Keratinocyte (primary cell): Measurements from ENCODE around the gene MAP2K5. TPM values are rescaled to one million over a fixed set of nuclear protein-coding genes. Genes with fewer than 3 reads are reported as not detected.

Experiments used
- DNase-seq: peaks from one replicate; pipeline ENCODE4 v3.0.0-alpha.2; 2011; ENCODE audit warnings: low read depth, missing footprints, low spot score
- FAIRE-seq: peaks from 2 replicates; lab custom pipeline; 2011; peaks lifted over from hg19 to GRCh38; lab: Jason Lieb, UNC
- H2AFZ ChIP-seq: 2 replicates; pipeline ENCODE4 v1.6.0; 2012; ENCODE audit warnings: low read length, control low read depth, inconsistent platforms; ENCODE audit not compliant: control insufficient read depth
- H3K27ac ChIP-seq: 2 replicates; pipeline ENCODE4 v1.5.1; 2011; ENCODE audit warnings: low read length; ENCODE audit not compliant: control insufficient read depth, insufficient read depth
- H3K27me3 ChIP-seq: 3 replicates; pipeline ENCODE4 v1.6.0; 2011; ENCODE audit warnings: low read length; ENCODE audit not compliant: control insufficient read depth, insufficient read depth; ENCODE audit errors: extremely low read depth
- H3K36me3 ChIP-seq, 2 experiments: 2 replicates in 1 of 2; 3 replicates in 1 of 2; pipeline ENCODE4 v1.5.1; 2011; ENCODE audit warnings: low read length in 2 of 2, mild to moderate bottlenecking in 1 of 2; ENCODE audit not compliant: control insufficient read depth in 2 of 2, insufficient read depth in 2 of 2; ENCODE audit errors: extremely low read depth in 1 of 2
- H3K4me1 ChIP-seq: 3 replicates; pipeline ENCODE4 v1.5.1; 2011; ENCODE audit warnings: low read length; ENCODE audit not compliant: control insufficient read depth, insufficient read depth; ENCODE audit errors: extremely low read depth
- H3K4me2 ChIP-seq: 3 replicates; pipeline ENCODE4 v1.6.0; 2011; ENCODE audit warnings: low read depth, low read length; ENCODE audit not compliant: control insufficient read depth, insufficient read depth; ENCODE audit errors: extremely low read depth
- H3K4me3 ChIP-seq, 3 experiments: fragments of 200-600 bp in 1 of 3; sonication (generic) in 1 of 3; 2 replicates in 2 of 3; 3 replicates in 1 of 3; pipeline ENCODE4 v1.5.1; 2011 to 2016; ENCODE audit warnings: low read length in 3 of 3, mild to moderate bottlenecking in 3 of 3, control low read depth in 2 of 3, inconsistent platforms in 1 of 3, low read depth in 1 of 3, mixed read lengths in 1 of 3, mixed run types in 1 of 3, moderate library complexity in 1 of 3; ENCODE audit not compliant: control insufficient read depth in 2 of 3, insufficient read depth in 2 of 3; ENCODE audit errors: extremely low read depth in 1 of 3
- H3K79me2 ChIP-seq: 2 replicates; pipeline ENCODE4 v1.6.0; 2012; ENCODE audit warnings: low read length; ENCODE audit not compliant: control insufficient read depth, insufficient read depth
- H3K9ac ChIP-seq: 3 replicates; pipeline ENCODE4 v1.6.0; 2011; ENCODE audit warnings: low read length; ENCODE audit not compliant: control insufficient read depth, insufficient read depth; ENCODE audit errors: extremely low read depth
- H3K9me1 ChIP-seq: 3 replicates; pipeline ENCODE4 v1.6.0; 2011; ENCODE audit warnings: low read length; ENCODE audit not compliant: control insufficient read depth, insufficient read depth; ENCODE audit errors: extremely low read depth
- H3K9me3 ChIP-seq: 2 replicates; pipeline ENCODE4 v1.5.1; 2012; ENCODE audit warnings: low read depth, low read length; ENCODE audit not compliant: control insufficient read depth
- H4K20me1 ChIP-seq: 3 replicates; pipeline ENCODE4 v1.6.0; 2011; ENCODE audit warnings: low read length; ENCODE audit not compliant: control insufficient read depth, insufficient read depth; ENCODE audit errors: extremely low read depth
- EZH2 ChIP-seq: IDR thresholded peaks from one replicate; pipeline ENCODE4 v1.6.1; 2012; ENCODE audit warnings: inconsistent platforms, mild to moderate bottlenecking, low read length, moderate library complexity
- dilution Hi-C: fragments of 300-500 bp; cut with MboI; formaldehyde crosslinking; loops from one replicate; pipeline ENCODE4 v1.7.0; 2020; ENCODE audit warnings: low sequenced_read_pairs; ENCODE audit not compliant: extremely low pct_ligation_motif_present
- polyA minus RNA-seq, 3 experiments: library from RNA; depleted of rRNA, polyadenylated mRNA; stranded (reverse); fragments of >200 nt; gene quantifications; 1 replicate in 1 of 3; 2 replicates in 1 of 3; 3 replicates in 1 of 3; pipeline ENCODE4 v1.2.3, GENCODE V29; 2011
- polyA plus RNA-seq, 5 experiments: library from polyadenylated mRNA; depleted of rRNA in 3 of 5; stranded (reverse) in 3 of 5; stranded (forward) in 1 of 5; unstranded in 1 of 5; fragments of >200 nt; gene quantifications; 1 replicate in 1 of 5; 2 replicates in 3 of 5; 3 replicates in 1 of 5; pipeline versions ENCODE4 v1.2.1 to v1.2.3, GENCODE V29; 2011 to 2012; ENCODE audit warnings: missing spikeins in 2 of 5, low read depth in 1 of 5, low replicate concordance in 1 of 5
- TF ChIP-seq, protein P1 (sequence below), 3 experiments: IDR thresholded peaks in 1 of 3; conservative IDR thresholded peaks in 1 of 3; optimal IDR thresholded peaks in 1 of 3; 2 replicates in 2 of 3; 3 replicates in 1 of 3; pipeline versions ENCODE3 to v1.5.1; 2011; ENCODE audit warnings: low read length in 3 of 3, mild to moderate bottlenecking in 3 of 3, moderate library complexity in 2 of 3, control low read depth in 1 of 3, inconsistent platforms in 1 of 3; ENCODE audit not compliant: insufficient read depth in 2 of 3; ENCODE audit errors: extremely low read depth in 1 of 3

The MAP2K5 gene
- 1.8 to 5.2 TPM (median 3.6 TPM) in 3 replicates for polyA plus RNA-seq
- polyA plus RNA-seq (2011; ENCODE audit: low read depth) = 20.2 TPM
- polyA plus RNA-seq (2011; cell fraction: cytosol; rRNA removed) = 4.1 and 4.4 TPM in 2 replicates
- 6.5 and 7.9 TPM in 2 replicates for polyA plus RNA-seq (2011; cell fraction: nucleus; rRNA removed)
- 8.6 and 12.2 TPM in 2 replicates for polyA plus RNA-seq (2012; ENCODE audit: low replicate concordance)
- polyA minus RNA-seq = 4.0 to 7.9 TPM (median 4.4 TPM) in 3 replicates
- polyA minus RNA-seq (2011; cell fraction: cytosol; rRNA and poly(A)+ RNA removed) = 6.5 TPM
- polyA minus RNA-seq (2011; cell fraction: nucleus; rRNA and poly(A)+ RNA removed) = 7.8 and 11.6 TPM in 2 replicates

DNA sequence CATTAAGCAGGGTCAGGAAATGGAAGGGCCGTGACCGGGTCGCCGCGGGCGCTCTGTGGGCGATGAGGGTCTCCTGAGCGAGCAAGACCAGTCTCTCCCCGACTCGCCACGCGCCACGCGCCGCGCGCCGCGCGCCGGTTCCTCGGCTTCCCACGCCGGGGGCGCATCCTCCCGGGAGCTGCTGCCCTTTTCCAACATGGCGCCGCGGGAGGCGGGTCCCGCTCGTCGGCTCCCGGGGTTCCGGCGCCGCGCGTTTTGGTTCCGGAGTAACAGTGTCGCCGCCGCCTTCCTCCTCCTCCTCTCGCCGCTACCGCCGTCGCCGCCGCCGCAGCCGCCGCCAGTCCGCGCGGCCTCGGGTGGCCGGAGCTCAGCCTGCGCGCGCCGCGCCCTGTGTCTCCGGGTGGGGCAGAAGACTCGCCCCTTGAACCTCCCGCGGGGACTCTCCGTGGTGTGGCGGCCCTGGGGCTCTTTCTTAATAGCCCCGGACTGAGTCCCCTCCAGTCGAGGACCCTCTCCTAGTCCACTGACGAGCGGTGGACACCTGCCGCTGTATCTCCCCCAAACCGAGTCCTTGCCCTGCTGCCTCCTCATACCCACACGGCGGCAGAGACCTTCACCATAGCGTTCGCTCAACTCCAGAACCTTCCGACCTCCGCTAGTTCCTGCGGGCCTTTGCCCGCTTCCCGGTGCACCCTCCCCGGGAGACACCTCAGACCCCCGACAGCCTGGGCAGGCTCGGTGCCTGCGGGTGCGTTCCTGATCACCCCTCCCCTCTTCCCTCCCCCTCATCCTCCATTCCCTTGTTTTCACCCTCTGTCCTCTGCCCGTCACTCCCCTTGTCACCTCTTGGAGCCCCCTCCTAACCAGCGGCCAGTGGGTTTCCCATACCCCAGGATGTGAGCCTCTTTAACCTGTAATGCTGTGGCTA is at the start of gene MAP2K5:
TSS of gene MAP2K5 (plus strand) at position 284 of the 928 bp plus-strand sequence. CDS start at position 917, 633 bp downstream.
- Histone ChIP-seq H3K9me1 (peaks cover 2% of the 10 kb centered on the region), H3K79me2 (peaks cover 5% of the 10 kb centered on the region), H3K4me2 (peak within 1 kb of the TSS; percentile 97), H3K4me1 (peaks cover 24% of the 10 kb centered on the region), H2AFZ (peak within 1 kb of the TSS; percentile 91), H3K36me3 (peaks cover 0 to 2% of the 10 kb centered on the region in 2 experiments), H3K27me3 (no peaks in the 10 kb centered on the region), H3K9ac (peak within 1 kb of the TSS; percentile 87), H3K4me3 (peak within 1 kb of the TSS; percentile 57 to 82 (median 76)), H4K20me1 (no peaks in the 10 kb centered on the region), H3K27ac (peak within 1 kb of the TSS; percentile 83), H3K9me3 (no peaks in the 10 kb centered on the region)
- dilution Hi-C loops = no loop called here
- FAIRE-seq (no peak), DNase-seq (no peak)
- TF ChIP-seq, protein P1, sequence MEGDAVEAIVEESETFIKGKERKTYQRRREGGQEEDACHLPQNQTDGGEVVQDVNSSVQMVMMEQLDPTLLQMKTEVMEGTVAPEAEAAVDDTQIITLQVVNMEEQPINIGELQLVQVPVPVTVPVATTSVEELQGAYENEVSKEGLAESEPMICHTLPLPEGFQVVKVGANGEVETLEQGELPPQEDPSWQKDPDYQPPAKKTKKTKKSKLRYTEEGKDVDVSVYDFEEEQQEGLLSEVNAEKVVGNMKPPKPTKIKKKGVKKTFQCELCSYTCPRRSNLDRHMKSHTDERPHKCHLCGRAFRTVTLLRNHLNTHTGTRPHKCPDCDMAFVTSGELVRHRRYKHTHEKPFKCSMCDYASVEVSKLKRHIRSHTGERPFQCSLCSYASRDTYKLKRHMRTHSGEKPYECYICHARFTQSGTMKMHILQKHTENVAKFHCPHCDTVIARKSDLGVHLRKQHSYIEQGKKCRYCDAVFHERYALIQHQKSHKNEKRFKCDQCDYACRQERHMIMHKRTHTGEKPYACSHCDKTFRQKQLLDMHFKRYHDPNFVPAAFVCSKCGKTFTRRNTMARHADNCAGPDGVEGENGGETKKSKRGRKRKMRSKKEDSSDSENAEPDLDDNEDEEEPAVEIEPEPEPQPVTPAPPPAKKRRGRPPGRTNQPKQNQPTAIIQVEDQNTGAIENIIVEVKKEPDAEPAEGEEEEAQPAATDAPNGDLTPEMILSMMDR (optimal IDR thresholded peaks at IDR 0.05 in 1 of 3, IDR thresholded peaks at IDR 0.05 in 1 of 3, conservative IDR thresholded peaks at IDR 0.05 in 1 of 3; ENCODE audit: extremely low read depth in 1 of 3, insufficient read depth in 2 of 3, low read length in 3 of 3) = no peak
- no peak for TF ChIP-seq EZH2

GRCh38 chr15:67495585-67495984 is 46.9 kb upstream of the MAP2K5 start:
- Histone ChIP-seq H3K9ac (no peak overlapping the region), H3K79me2 (no peaks in the 10 kb centered on the region), H3K9me1 (no peaks in the 10 kb centered on the region), H3K4me1 (no peaks in the 10 kb centered on the region), H3K36me3 (no peaks in the 10 kb centered on the region), H3K4me2 (no peak overlapping the region), H3K27me3 (no peaks in the 10 kb centered on the region), H3K27ac (no peak overlapping the region), H4K20me1 (no peaks in the 10 kb centered on the region), H3K4me3 (no peak overlapping the region), H2AFZ (no peak overlapping the region), H3K9me3 (no peaks in the 10 kb centered on the region)
- DNase-seq (no peak), FAIRE-seq (no peak)
- dilution Hi-C loops = no loop called here
- TF ChIP-seq, protein P1 (optimal IDR thresholded peaks at IDR 0.05 in 1 of 3, IDR thresholded peaks at IDR 0.05 in 1 of 3, conservative IDR thresholded peaks at IDR 0.05 in 1 of 3; ENCODE audit: extremely low read depth in 1 of 3, insufficient read depth in 2 of 3, low read length in 3 of 3) = no peak
- no peak for TF ChIP-seq EZH2
